Neural progenitor cell (in vitro differentiated cells): ENCODE data around the gene PGP. TPM values are rescaled to one million over a fixed set of nuclear protein-coding genes. Genes with fewer than 3 reads are reported as not detected.

Source experiments
- DNase-seq: peaks from one replicate; pipeline ENCODE4 v3.0.0-alpha.2; 2016; ENCODE audit warnings: low spot score
- H2AFZ ChIP-seq: fragments of 200-600 bp; sonication (generic); replicated peaks from 2 replicates; pipeline ENCODE4 v1.6.1; 2016; ENCODE audit warnings: antibody characterized with exemption
- H3F3A ChIP-seq: fragments of 200-600 bp; sonication (generic); 2 replicates; pipeline ENCODE4 v1.6.1; 2016; ENCODE audit warnings: antibody characterized with exemption, low read depth
- H3K27ac ChIP-seq: fragments of 200-600 bp; sonication (generic); 2 replicates; pipeline ENCODE4 v1.5.1; 2016; ENCODE audit warnings: mild to moderate bottlenecking
- H3K27me3 ChIP-seq: fragments of 200-600 bp; sonication (generic); 2 replicates; pipeline ENCODE4 v1.6.1; 2016; ENCODE audit warnings: mild to moderate bottlenecking, moderate library complexity
- H3K36me3 ChIP-seq: fragments of 200-600 bp; sonication (generic); 2 replicates; pipeline ENCODE4 v1.5.1; 2016
- H3K4me1 ChIP-seq: fragments of 200-600 bp; sonication (generic); 2 replicates; pipeline ENCODE4 v1.6.1; 2016; ENCODE audit warnings: mixed run types
- H3K4me2 ChIP-seq: fragments of 200-600 bp; sonication (generic); 2 replicates; pipeline ENCODE4 v1.6.1; 2016
- H3K4me3 ChIP-seq: fragments of 200-600 bp; sonication (generic); 2 replicates; pipeline ENCODE4 v1.5.1; 2016
- H3K79me2 ChIP-seq: fragments of 200-600 bp; sonication (generic); 2 replicates; pipeline ENCODE4 v1.6.1; 2016; ENCODE audit warnings: low read depth
- H3K9ac ChIP-seq: fragments of 200-600 bp; sonication (generic); 2 replicates; pipeline ENCODE4 v1.6.1; 2016
- H3K9me3 ChIP-seq: fragments of 200-600 bp; sonication (generic); 2 replicates; pipeline ENCODE4 v1.5.1; 2016; ENCODE audit warnings: low read depth
- H4K20me1 ChIP-seq: fragments of 200-600 bp; sonication (generic); 2 replicates; pipeline ENCODE4 v1.6.1; 2016; ENCODE audit warnings: low read depth
- H3K27ac Mint-ChIP-seq: 3 replicates; pipeline ENCODE4 v1.8.0; 2021; ENCODE audit warnings: mixed read lengths
- H3K27me3 Mint-ChIP-seq: 2 replicates; pipeline ENCODE4 v1.8.0; 2022; ENCODE audit warnings: low read depth, mild to moderate bottlenecking, inconsistent platforms, moderate library complexity, mixed read lengths; ENCODE audit not compliant: insufficient read depth
- H3K36me3 Mint-ChIP-seq: 3 replicates; pipeline ENCODE4 v1.8.0; 2021; ENCODE audit warnings: mixed read lengths
- H3K4me1 Mint-ChIP-seq: 3 replicates; pipeline ENCODE4 v1.8.0; 2021; ENCODE audit warnings: mixed read lengths
- H3K4me3 Mint-ChIP-seq: 3 replicates; pipeline ENCODE4 v1.8.0; 2021; ENCODE audit warnings: mild to moderate bottlenecking, moderate library complexity, mixed read lengths
- H3K9me3 Mint-ChIP-seq: 3 replicates; pipeline ENCODE4 v1.8.0; 2020; ENCODE audit warnings: mixed read lengths
- CTCF ChIP-seq: fragments of 200-600 bp; sonication (generic); IDR thresholded peaks from 2 replicates; pipeline ENCODE4 v1.5.1; 2017; ENCODE audit warnings: antibody characterized with exemption, mild to moderate bottlenecking
- EZH2 ChIP-seq: fragments of 200-600 bp; sonication (generic); IDR thresholded peaks from 2 replicates; pipeline ENCODE4 v1.6.1; 2017; ENCODE audit warnings: antibody characterized with exemption, mild to moderate bottlenecking, moderate library complexity
- EZH2phosphoT487 ChIP-seq: fragments of 200-600 bp; sonication (generic); IDR thresholded peaks from 2 replicates; pipeline ENCODE4 v1.6.1; 2017; ENCODE audit warnings: antibody characterized with exemption
- total RNA-seq: library from RNA; depleted of rRNA; stranded (reverse); fragments of >200 nt; gene quantifications from 2 replicates; pipeline ENCODE4 v1.2.3, GENCODE V29; 2015; ENCODE audit warnings: low replicate concordance

Gene PGP
- total RNA-seq, 1 donor from 2014 or later, result 13.3 TPM

GRCh38 chr16:2170587-2171435 lies 43.8 kb downstream of the PGP start:
- Histone ChIP-seq H3K36me3 (no peaks in the 10 kb centered on the region), H3K4me1 (no peaks in the 10 kb centered on the region), H3K4me2 (no peak overlapping the region), H2AFZ (no peak overlapping the region), H3K9ac (no peak overlapping the region), H4K20me1 (no peaks in the 10 kb centered on the region), H3F3A (no peaks in the 10 kb centered on the region), H3K27me3 (no peaks in the 10 kb centered on the region), H3K9me3 (no peaks in the 10 kb centered on the region), H3K79me2 (no peaks in the 10 kb centered on the region), H3K27ac (no peak overlapping the region), H3K4me3 (no peak overlapping the region)
- Mint-ChIP-seq H3K36me3 (peaks cover 2% of the 10 kb centered on the region), H3K27me3 (no peaks in the 10 kb centered on the region), H3K9me3 (no peaks in the 10 kb centered on the region), H3K27ac (no peak overlapping the region), H3K4me1 (no peaks in the 10 kb centered on the region), H3K4me3 (no peak overlapping the region)
- no peak for DNase-seq
- TF ChIP-seq EZH2phosphoT487 (no peak), EZH2 (no peak), CTCF (no peak)

- Histone ChIP-seq H3K9me3 (no peaks in the 10 kb centered on the region), H3K4me1 (no peaks in the 10 kb centered on the region), H2AFZ (no peak overlapping the region), H3K27me3 (no peaks in the 10 kb centered on the region), H3K27ac (no peak overlapping the region), H4K20me1 (no peaks in the 10 kb centered on the region), H3K4me3 (no peak overlapping the region), H3K4me2 (no peak overlapping the region), H3K36me3 (no peaks in the 10 kb centered on the region), H3K9ac (no peak overlapping the region), H3F3A (no peaks in the 10 kb centered on the region), H3K79me2 (no peaks in the 10 kb centered on the region)
- no peak overlapping the region for H3K4me3 Mint-ChIP-seq
- H3K36me3 Mint-ChIP-seq, result peaks cover 4% of the 10 kb centered on the region
- no peaks in the 10 kb centered on the region for H3K9me3 Mint-ChIP-seq
- TF ChIP-seq CTCF (no peak), EZH2 (no peak), EZH2phosphoT487 (no peak)
- H3K27me3 Mint-ChIP-seq, result no peaks in the 10 kb centered on the region
- H3K27ac Mint-ChIP-seq, result no peak overlapping the region
- no peaks in the 10 kb centered on the region for H3K4me1 Mint-ChIP-seq
- DNase-seq, result no peak
Observed at GRCh38 chr16:2170080-2170479, 44.6 kb downstream of the PGP start.

GRCh38 chr16:2167068-2167638 lies 47.5 kb downstream of the PGP start:
- no peak overlapping the region for H3K4me3 Mint-ChIP-seq
- no peaks in the 10 kb centered on the region for H3K9me3 ChIP-seq
- DNase-seq, result no peak
- peaks cover 11% of the 10 kb centered on the region for H4K20me1 ChIP-seq
- H3K36me3 Mint-ChIP-seq, result peaks cover 4% of the 10 kb centered on the region
- H3K4me2 ChIP-seq, result no peak overlapping the region
- H3K4me1 Mint-ChIP-seq, result no peaks in the 10 kb centered on the region
- TF ChIP-seq EZH2phosphoT487, result no peak
- H3K4me3 ChIP-seq, result no peak overlapping the region
- no peaks in the 10 kb centered on the region for H3K27me3 ChIP-seq
- no peaks in the 10 kb centered on the region for H3K9me3 Mint-ChIP-seq
- no peaks in the 10 kb centered on the region for H3K4me1 ChIP-seq
- peaks cover 22% of the 10 kb centered on the region for H3K79me2 ChIP-seq
- H3K27ac Mint-ChIP-seq, result no peak overlapping the region
- H3K27me3 Mint-ChIP-seq, result peaks cover 2% of the 10 kb centered on the region
- H2AFZ ChIP-seq, result no peak overlapping the region
- no peak overlapping the region for H3K27ac ChIP-seq
- peaks cover 5% of the 10 kb centered on the region for H3F3A ChIP-seq
- H3K9ac ChIP-seq, result no peak overlapping the region
- no peaks in the 10 kb centered on the region for H3K36me3 ChIP-seq
